ENCODE results near the gene NKX2-1.

NKX2-1 gene

DNA sequence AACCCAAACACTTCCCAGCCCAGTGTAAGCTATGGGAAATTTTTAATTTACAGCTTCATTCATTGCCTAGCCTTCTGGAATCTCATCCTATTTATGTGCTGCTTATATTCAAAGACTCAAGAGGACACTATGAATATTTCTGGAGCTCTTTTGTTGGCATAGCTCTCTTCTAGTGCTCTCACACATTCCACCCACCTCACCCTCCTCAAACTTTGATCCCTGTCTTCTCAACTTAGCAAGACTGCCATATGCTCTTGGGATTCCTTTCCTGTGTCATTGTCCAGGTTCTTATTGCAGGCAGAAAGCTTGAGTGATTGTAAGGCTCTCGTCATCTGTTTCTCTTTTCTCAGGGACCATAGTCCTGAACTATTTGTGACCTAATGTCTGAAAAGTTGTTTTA lies 18.0 kb upstream of the NKX2-1 start:
- peaks cover 5% of the 10 kb centered on the region for H3K36me3 Mint-ChIP-seq (ENCODE audit: low read depth)
- peaks cover 22% of the 10 kb centered on the region for H3K9me3 Mint-ChIP-seq
- peaks cover 74% of the 10 kb centered on the region for H3K27me3 Mint-ChIP-seq (ENCODE audit: low read depth)
- TF ChIP-seq, protein P1, sequence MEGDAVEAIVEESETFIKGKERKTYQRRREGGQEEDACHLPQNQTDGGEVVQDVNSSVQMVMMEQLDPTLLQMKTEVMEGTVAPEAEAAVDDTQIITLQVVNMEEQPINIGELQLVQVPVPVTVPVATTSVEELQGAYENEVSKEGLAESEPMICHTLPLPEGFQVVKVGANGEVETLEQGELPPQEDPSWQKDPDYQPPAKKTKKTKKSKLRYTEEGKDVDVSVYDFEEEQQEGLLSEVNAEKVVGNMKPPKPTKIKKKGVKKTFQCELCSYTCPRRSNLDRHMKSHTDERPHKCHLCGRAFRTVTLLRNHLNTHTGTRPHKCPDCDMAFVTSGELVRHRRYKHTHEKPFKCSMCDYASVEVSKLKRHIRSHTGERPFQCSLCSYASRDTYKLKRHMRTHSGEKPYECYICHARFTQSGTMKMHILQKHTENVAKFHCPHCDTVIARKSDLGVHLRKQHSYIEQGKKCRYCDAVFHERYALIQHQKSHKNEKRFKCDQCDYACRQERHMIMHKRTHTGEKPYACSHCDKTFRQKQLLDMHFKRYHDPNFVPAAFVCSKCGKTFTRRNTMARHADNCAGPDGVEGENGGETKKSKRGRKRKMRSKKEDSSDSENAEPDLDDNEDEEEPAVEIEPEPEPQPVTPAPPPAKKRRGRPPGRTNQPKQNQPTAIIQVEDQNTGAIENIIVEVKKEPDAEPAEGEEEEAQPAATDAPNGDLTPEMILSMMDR (IDR thresholded peaks at IDR 0.05; ENCODE audit: unreplicated experiment in 3 of 3), result no peak
- H3K4me3 Mint-ChIP-seq, result no peak overlapping the region
- no peak overlapping the region for H3K27ac Mint-ChIP-seq
- H3K4me1 Mint-ChIP-seq, result no peaks in the 10 kb centered on the region

DNA sequence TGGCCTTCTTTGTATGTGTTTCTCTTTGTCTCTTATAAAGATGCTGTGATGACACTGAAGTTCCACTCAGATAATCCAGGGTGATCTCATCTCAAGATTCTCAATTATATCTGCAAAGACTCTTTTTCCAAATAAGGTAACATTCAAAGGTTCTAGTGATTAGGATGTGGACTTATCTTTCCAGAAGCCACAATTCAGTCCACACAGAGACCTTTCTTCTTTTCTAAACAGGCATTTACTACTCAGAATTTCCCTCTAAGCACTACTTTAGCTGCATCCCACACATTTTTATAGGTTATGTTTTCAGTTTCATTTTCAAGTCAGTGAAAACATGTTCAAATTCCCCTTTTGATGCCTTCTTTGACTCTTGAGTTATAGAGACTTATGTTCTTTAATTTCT lies 9.0 kb upstream of the NKX2-1 start:
- peaks cover 100% of the 10 kb centered on the region for H3K27me3 Mint-ChIP-seq (ENCODE audit: low read depth)
- no peaks in the 10 kb centered on the region for H3K4me1 Mint-ChIP-seq
- TF ChIP-seq, protein P1 (IDR thresholded peaks at IDR 0.05; ENCODE audit: unreplicated experiment in 3 of 3), result no peak
- H3K4me3 Mint-ChIP-seq, result no peak overlapping the region
- peaks cover 15% of the 10 kb centered on the region for H3K9me3 Mint-ChIP-seq
- H3K27ac Mint-ChIP-seq, result no peak overlapping the region
- H3K36me3 Mint-ChIP-seq (ENCODE audit: low read depth), result no peaks in the 10 kb centered on the region

DNA sequence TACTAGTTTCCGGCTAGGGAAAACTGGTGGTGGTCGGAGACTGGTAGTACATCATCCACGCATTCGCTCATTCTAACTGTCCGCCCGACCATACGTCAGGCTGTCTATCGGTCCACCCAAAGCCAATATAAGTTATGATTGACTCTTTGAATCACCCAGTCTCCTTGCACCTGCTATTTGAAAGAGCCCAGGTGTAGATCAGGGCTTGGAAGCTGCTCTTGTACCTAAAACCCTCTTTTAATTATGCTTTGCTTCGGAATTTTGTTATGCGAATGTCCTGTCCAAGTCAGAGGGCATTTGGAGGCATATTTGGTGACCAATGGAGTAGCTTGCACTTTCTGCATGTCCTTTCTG lies 5.7 kb upstream of the NKX2-1 start:
- Mint-ChIP-seq H3K27ac (no peak overlapping the region), H3K4me3 (peak overlapping the region in 1 of 3 experiments; percentile 42), H3K9me3 (peaks cover 12% of the 10 kb centered on the region), H3K27me3 (ENCODE audit: low read depth) (peaks cover 100% of the 10 kb centered on the region), H3K36me3 (ENCODE audit: low read depth) (no peaks in the 10 kb centered on the region), H3K4me1 (peaks cover 17% of the 10 kb centered on the region)
- TF ChIP-seq, protein P1 (IDR thresholded peaks at IDR 0.05; ENCODE audit: unreplicated experiment in 3 of 3), result no peak

DNA sequence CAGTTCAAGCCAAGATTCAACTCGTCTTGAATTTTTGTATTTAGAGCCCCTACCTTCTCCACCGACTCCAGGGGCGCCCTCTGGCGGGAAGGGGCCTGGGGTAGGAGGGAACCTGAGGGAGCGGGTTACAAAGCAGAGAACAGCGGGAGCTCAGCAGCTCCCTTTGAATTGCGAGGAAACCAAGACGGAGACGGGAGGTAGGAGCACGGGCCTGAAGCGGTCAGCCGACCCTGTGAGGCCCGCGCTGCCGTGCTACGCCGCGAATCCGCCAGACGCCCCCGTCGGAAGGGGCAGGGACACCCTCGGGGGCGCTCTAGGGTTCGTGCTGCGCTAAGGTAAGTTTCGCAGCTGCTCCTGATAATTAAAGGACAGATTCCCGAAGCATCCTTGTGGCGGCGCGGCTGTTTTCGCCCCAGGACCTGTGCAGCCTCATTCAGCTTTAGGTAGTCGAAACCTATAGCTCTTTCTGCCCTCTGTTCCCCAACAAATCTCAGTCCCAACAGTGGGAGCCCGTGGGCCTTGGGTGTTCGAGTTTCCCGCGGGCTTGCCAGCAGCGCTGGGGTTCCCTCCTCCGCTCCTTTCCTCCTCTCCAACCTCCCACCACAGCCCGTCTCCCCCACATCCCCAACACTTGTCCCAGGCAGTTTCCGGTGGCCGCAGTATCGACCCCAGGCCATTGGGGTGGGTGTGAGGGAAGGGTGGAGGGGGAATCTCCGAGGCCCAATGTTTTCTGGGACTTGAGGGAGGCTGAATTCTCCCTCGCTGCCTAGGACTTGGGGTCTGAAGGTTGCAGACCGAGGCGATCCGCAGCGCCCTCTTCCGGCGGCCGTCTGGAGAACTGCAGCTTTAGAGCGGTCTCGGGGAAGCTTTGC lies 5.1 kb upstream of the NKX2-1 start:
- peaks cover 12% of the 10 kb centered on the region for H3K9me3 Mint-ChIP-seq
- peaks cover 100% of the 10 kb centered on the region for H3K27me3 Mint-ChIP-seq (ENCODE audit: low read depth)
- no peaks in the 10 kb centered on the region for H3K36me3 Mint-ChIP-seq (ENCODE audit: low read depth)
- no peak overlapping the region for H3K27ac Mint-ChIP-seq
- H3K4me1 Mint-ChIP-seq, result peaks cover 17% of the 10 kb centered on the region
- TF ChIP-seq, protein P1 (IDR thresholded peaks at IDR 0.05; ENCODE audit: unreplicated experiment in 3 of 3), result peak; percentile 54 to 76 (median 69)
- peak overlapping the region in 1 of 3 experiments; percentile 42 for H3K4me3 Mint-ChIP-seq

DNA sequence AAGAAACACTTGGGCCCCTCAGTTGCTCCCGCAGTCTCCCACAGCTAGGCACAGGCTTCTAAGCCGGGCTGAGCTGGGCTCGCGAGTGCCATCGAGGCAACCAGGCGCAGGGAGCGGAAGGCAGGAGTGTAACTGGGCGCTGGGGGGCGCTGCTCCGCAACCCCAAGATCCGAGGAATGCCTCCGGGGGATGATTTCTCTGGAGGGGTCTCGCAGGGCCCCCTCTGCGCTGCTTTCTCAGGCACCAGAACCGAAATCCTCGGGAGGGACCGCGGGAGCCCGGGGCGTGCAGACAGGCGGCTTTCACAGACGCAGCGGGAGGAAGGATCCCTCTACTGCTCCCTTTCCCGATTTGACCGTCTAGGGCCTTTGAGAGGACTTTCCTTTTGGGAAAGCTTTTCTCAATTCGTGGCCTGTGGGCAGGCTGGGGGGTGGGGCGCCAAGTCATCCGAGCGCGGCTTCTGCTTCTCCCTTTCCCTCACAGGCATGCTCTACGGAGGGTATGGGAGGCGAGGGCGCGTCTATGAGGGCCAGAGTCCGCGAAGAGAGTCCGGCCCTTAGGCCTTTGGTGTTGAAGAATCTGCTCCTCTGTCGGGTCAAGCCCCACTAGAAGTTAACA lies 4.3 kb upstream of the NKX2-1 start:
- no peak overlapping the region for H3K4me3 Mint-ChIP-seq
- H3K27me3 Mint-ChIP-seq (ENCODE audit: low read depth), result peaks cover 100% of the 10 kb centered on the region
- H3K36me3 Mint-ChIP-seq (ENCODE audit: low read depth), result no peaks in the 10 kb centered on the region
- peaks cover 7% of the 10 kb centered on the region for H3K9me3 Mint-ChIP-seq
- TF ChIP-seq, protein P1 (IDR thresholded peaks at IDR 0.05; ENCODE audit: unreplicated experiment in 3 of 3), result peak in 2 of 3 experiments; percentile 18 to 34
- H3K4me1 Mint-ChIP-seq, result peaks cover 20% of the 10 kb centered on the region
- no peak overlapping the region for H3K27ac Mint-ChIP-seq

Measured in nephron (organoid).